WTC11 (cell line): ENCODE results near the gene SDS.

ENCODE experiments used
- MLX ChIP-seq: sonication (generic); formaldehyde crosslinking; IDR thresholded peaks from 2 replicates; pipeline ENCODE4 v1.8.1; 2023; ENCODE audit warnings: mild to moderate bottlenecking, missing genetic modification reagents, moderate library complexity
- NFYB ChIP-seq: sonication (generic); formaldehyde crosslinking; conservative IDR thresholded peaks from 2 replicates; pipeline ENCODE4 v1.8.0; 2022; ENCODE audit warnings: low read depth, missing genetic modification reagents
- TF ChIP-seq, protein P1 (sequence below): sonication (generic); formaldehyde crosslinking; IDR thresholded peaks from 2 replicates; pipeline ENCODE4 v1.8.0; 2022; ENCODE audit warnings: mild to moderate bottlenecking, missing genetic modification reagents
- TF ChIP-seq, protein P2 (sequence below): fragments of 200-600 bp; IDR thresholded peaks from 2 replicates; pipeline ENCODE4 v1.8.0; 2022; ENCODE audit warnings: antibody characterized with exemption
- TF ChIP-seq, protein P3 (sequence below): sonication (generic); formaldehyde crosslinking; IDR thresholded peaks from 2 replicates; pipeline ENCODE4 v1.8.1; 2023; ENCODE audit warnings: mild to moderate bottlenecking, missing genetic modification reagents, moderate library complexity

GRCh38 chr12:113359133-113359938 lies 44.4 kb downstream of the SDS start:
- TF ChIP-seq, protein P1, sequence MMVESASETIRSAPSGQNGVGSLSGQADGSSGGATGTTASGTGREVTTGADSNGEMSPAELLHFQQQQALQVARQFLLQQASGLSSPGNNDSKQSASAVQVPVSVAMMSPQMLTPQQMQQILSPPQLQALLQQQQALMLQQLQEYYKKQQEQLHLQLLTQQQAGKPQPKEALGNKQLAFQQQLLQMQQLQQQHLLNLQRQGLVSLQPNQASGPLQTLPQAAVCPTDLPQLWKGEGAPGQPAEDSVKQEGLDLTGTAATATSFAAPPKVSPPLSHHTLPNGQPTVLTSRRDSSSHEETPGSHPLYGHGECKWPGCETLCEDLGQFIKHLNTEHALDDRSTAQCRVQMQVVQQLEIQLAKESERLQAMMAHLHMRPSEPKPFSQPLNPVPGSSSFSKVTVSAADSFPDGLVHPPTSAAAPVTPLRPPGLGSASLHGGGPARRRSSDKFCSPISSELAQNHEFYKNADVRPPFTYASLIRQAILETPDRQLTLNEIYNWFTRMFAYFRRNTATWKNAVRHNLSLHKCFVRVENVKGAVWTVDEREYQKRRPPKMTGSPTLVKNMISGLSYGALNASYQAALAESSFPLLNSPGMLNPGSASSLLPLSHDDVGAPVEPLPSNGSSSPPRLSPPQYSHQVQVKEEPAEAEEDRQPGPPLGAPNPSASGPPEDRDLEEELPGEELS (CRISPR knock-in tag) = no peak
- TF ChIP-seq, protein P2, sequence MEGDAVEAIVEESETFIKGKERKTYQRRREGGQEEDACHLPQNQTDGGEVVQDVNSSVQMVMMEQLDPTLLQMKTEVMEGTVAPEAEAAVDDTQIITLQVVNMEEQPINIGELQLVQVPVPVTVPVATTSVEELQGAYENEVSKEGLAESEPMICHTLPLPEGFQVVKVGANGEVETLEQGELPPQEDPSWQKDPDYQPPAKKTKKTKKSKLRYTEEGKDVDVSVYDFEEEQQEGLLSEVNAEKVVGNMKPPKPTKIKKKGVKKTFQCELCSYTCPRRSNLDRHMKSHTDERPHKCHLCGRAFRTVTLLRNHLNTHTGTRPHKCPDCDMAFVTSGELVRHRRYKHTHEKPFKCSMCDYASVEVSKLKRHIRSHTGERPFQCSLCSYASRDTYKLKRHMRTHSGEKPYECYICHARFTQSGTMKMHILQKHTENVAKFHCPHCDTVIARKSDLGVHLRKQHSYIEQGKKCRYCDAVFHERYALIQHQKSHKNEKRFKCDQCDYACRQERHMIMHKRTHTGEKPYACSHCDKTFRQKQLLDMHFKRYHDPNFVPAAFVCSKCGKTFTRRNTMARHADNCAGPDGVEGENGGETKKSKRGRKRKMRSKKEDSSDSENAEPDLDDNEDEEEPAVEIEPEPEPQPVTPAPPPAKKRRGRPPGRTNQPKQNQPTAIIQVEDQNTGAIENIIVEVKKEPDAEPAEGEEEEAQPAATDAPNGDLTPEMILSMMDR = no peak
- TF ChIP-seq MLX (CRISPR knock-in tag) = no peak
- TF ChIP-seq, protein P3, sequence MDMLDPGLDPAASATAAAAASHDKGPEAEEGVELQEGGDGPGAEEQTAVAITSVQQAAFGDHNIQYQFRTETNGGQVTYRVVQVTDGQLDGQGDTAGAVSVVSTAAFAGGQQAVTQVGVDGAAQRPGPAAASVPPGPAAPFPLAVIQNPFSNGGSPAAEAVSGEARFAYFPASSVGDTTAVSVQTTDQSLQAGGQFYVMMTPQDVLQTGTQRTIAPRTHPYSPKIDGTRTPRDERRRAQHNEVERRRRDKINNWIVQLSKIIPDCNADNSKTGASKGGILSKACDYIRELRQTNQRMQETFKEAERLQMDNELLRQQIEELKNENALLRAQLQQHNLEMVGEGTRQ (CRISPR knock-in tag) = no peak
- TF ChIP-seq NFYB (CRISPR knock-in tag) = no peak
